Esophagus muscularis mucosa (tissue), 4 donors: ENCODE measurements around the gene GTF3C4. TPM values are rescaled to one million over a fixed set of nuclear protein-coding genes. Genes with fewer than 3 reads are reported as not detected.
A peak's percentile ranks its signal among the peaks of the same experiment; 100 is the strongest.

Source experiments
- DNase-seq: peaks from one replicate; pipeline ENCODE4 v3.0.0-alpha.2; 2017; ENCODE audit errors: extremely low spot score
- H3K27ac ChIP-seq, 4 donors: fragments of 200-600 bp; sonication (generic); replicated peaks in 1 of 4; 1 replicate in 3 of 4; 2 replicates in 1 of 4; pipeline ENCODE4 v1.5.1; 2016 to 2019; ENCODE audit warnings: mild to moderate bottlenecking in 1 of 4
- H3K27me3 ChIP-seq, 4 donors: fragments of 200-600 bp; sonication (generic); one replicate each; pipeline versions ENCODE4 v1.5.1 to v1.6.0; 2016 to 2019
- H3K36me3 ChIP-seq, 4 donors: fragments of 200-600 bp; sonication (generic); one replicate each; pipeline ENCODE4 v1.5.1; 2016 to 2019
- H3K4me1 ChIP-seq, 4 donors: fragments of 200-600 bp; sonication (generic); one replicate each; pipeline ENCODE4 v1.5.1; 2016 to 2019
- H3K4me3 ChIP-seq, 4 donors: fragments of 200-600 bp; sonication (generic); 1 replicate in 2 of 4; 2 replicates in 2 of 4; pipeline ENCODE4 v1.5.1; 2016 to 2019; ENCODE audit warnings: mild to moderate bottlenecking in 4 of 4, moderate library complexity in 1 of 4
- H3K9me3 ChIP-seq, 4 donors: fragments of 200-600 bp; sonication (generic); 1 replicate in 3 of 4; 2 replicates in 1 of 4; pipeline ENCODE4 v1.5.1; 2016 to 2019
- EP300 ChIP-seq: sonication (generic); formaldehyde crosslinking; IDR thresholded peaks from one replicate; pipeline ENCODE4 v1.6.1; 2017; ENCODE audit warnings: antibody characterized with exemption
- POLR2A ChIP-seq: fragments of 450-650 bp; IDR thresholded peaks from one replicate; pipeline ENCODE4 v1.6.1; 2017; ENCODE audit warnings: antibody characterized with exemption, moderate library complexity, mild to moderate bottlenecking, low read depth
- POLR2AphosphoS5 ChIP-seq, 2 donors: sonication (generic); formaldehyde crosslinking; IDR thresholded peaks; one replicate each; pipeline ENCODE4 v1.6.1; 2017; ENCODE audit warnings: antibody characterized with exemption in 2 of 2
- WGBS: methylation state at CpG from one replicate; pipeline ENCODE4 v1.1.5; 2018; 5-methylcytosine and 5-hydroxymethylcytosine counted together
- intact Hi-C: fragments of 100-400 bp; cut with DNase I; formaldehyde crosslinking; loops from one replicate; pipeline ENCODE4 v1.15.1; 2023
- total RNA-seq, 4 donors: library from RNA; depleted of rRNA; stranded (reverse); fragments of >200 nt; gene quantifications; one replicate each; pipeline versions ENCODE4 v1.1.0 to v1.2.1, GENCODE V29; 2016
- TF ChIP-seq, protein P1 (sequence below), 3 experiments: fragments of 200-600 bp in 2 of 3; fragments of 450-650 bp in 1 of 3; sonication (generic) in 2 of 3; IDR thresholded peaks; one replicate each; pipeline ENCODE4 v1.5.1; 2017 to 2019; ENCODE audit warnings: antibody characterized with exemption in 3 of 3, mild to moderate bottlenecking in 2 of 3, moderate library complexity in 1 of 3

The GTF3C4 gene
- total RNA-seq, 4 donors from 2014 or later = 10.4 to 15.3 (median 12.3) TPM

DNA sequence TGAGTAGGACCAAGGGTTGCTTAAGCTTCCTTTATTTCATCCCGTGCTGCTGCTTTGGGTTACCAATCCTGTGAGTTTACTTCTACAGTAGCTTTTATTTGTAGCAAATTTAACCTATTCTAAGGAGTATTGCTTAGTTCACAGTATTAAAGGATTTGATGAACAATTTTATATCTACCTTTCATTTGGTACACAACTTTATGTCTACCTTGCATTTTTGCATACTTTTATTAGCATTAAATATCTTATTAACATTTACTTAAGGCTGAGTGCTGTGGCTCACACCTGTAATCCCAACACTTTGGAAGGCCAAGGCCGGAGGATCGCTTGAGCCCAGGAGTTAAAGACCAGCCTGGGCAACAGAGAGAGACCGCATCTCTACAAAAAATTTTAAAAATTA lies 4.2 kb downstream of the GTF3C4 start:
- Histone ChIP-seq H3K27ac (no peak overlapping the region), H3K36me3 (peaks cover 16 to 18% (median 17%) of the 10 kb centered on the region in 4 donors), H3K4me3 (no peak overlapping the region), H3K9me3 (no peaks in the 10 kb centered on the region), H3K4me1 (peaks cover 19 to 44% (median 34%) of the 10 kb centered on the region in 4 donors), H3K27me3 (no peaks in the 10 kb centered on the region)
- no peak for TF ChIP-seq POLR2A
- TF ChIP-seq, protein P1, sequence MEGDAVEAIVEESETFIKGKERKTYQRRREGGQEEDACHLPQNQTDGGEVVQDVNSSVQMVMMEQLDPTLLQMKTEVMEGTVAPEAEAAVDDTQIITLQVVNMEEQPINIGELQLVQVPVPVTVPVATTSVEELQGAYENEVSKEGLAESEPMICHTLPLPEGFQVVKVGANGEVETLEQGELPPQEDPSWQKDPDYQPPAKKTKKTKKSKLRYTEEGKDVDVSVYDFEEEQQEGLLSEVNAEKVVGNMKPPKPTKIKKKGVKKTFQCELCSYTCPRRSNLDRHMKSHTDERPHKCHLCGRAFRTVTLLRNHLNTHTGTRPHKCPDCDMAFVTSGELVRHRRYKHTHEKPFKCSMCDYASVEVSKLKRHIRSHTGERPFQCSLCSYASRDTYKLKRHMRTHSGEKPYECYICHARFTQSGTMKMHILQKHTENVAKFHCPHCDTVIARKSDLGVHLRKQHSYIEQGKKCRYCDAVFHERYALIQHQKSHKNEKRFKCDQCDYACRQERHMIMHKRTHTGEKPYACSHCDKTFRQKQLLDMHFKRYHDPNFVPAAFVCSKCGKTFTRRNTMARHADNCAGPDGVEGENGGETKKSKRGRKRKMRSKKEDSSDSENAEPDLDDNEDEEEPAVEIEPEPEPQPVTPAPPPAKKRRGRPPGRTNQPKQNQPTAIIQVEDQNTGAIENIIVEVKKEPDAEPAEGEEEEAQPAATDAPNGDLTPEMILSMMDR (IDR thresholded peaks at IDR 0.05) = no peak
- no peak for TF ChIP-seq EP300
- no peak for TF ChIP-seq POLR2AphosphoS5 (IDR thresholded peaks at IDR 0.05)
- intact Hi-C loops = loop anchor here (5.0 to 10.0 kb wide), 2 partner anchors 90 to 203 kb away; partner anchors contain the start of genes AK8 and SPACA9
- DNase-seq = no peak
- 85% methylated on average over 4 of the region's 4 CpGs for WGBS

DNA sequence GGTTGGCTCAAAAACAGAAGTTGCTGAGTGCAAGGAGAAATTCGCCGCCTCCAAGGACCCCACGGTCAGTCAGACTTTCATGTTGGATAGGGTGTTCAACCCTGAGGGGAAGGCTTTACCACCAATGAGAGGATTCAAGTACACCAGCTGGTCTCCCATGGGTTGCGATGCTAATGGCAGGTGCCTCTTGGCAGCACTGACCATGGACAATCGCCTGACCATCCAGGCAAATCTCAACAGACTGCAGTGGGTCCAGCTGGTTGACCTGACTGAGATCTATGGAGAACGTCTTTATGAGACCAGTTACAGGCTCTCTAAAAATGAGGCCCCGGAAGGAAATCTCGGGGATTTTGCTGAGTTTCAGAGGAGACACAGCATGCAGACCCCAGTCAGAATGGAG lies 7.7 kb downstream of the GTF3C4 start:
- Histone ChIP-seq H3K9me3 (no peaks in the 10 kb centered on the region), H3K4me3 (no peak overlapping the region), H3K27ac (no peak overlapping the region), H3K27me3 (no peaks in the 10 kb centered on the region), H3K36me3 (peaks cover 24 to 36% (median 30%) of the 10 kb centered on the region in 4 donors), H3K4me1 (peaks cover 4 to 21% (median 12%) of the 10 kb centered on the region in 4 donors)
- 96% methylated on average over 8 of the region's 8 CpGs for WGBS
- no peak for TF ChIP-seq EP300
- TF ChIP-seq, protein P1 (IDR thresholded peaks at IDR 0.05) = no peak
- no peak for TF ChIP-seq POLR2AphosphoS5 (IDR thresholded peaks at IDR 0.05)
- no peak for TF ChIP-seq POLR2A
- intact Hi-C loops = loop anchor here (10.0 kb wide), 1 partner anchor 87 kb away; no protein-coding TSS in a partner anchor
- peak; percentile 45 for DNase-seq

DNA sequence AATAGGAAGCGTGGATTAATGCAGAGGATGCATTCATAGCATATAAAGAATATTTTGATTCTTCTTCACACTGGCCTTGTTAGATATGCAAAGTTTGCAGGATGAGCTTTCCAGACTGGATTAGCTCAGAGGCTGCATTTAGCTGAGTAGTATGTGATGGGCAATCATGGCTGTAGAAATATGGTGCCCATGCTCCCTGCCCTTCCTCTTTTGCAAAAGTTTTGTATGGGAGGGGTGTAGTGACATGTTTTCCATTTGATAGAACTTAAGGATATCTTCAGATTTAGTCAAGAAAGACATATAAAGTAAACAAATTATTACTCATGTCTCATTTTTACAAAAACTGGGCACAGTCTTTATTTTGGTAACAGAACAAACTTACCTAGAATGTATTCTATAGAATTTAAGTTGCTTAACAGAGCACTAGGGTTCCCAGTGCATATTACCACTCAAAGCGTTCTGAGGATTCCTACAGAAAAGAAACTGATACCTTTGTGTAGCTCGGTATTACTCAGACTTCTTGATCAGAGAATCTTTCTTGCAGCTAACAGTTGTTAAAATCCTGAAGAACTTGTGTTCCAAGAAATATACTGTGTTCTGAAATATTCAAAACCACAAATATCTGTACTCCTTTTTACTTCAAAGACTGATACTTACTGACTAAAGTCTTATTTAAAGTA lies 9.8 kb downstream of the GTF3C4 start:
- no peak overlapping the region for H3K27ac ChIP-seq
- H3K36me3 ChIP-seq = peaks cover 37 to 54% (median 49%) of the 10 kb centered on the region in 4 donors
- TF ChIP-seq POLR2A = no peak
- TF ChIP-seq, protein P1 (IDR thresholded peaks at IDR 0.05) = no peak
- TF ChIP-seq POLR2AphosphoS5 (IDR thresholded peaks at IDR 0.05) = no peak
- no peak for TF ChIP-seq EP300
- no peaks in the 10 kb centered on the region for H3K9me3 ChIP-seq
- no peak for DNase-seq
- intact Hi-C loops = loop anchor here (10.0 kb wide), 1 partner anchor 85 kb away; no protein-coding TSS in a partner anchor
- H3K4me3 ChIP-seq = no peak overlapping the region
- 61% methylated on average over 3 of the region's 3 CpGs for WGBS
- peaks cover 0 to 4% (median 2%) of the 10 kb centered on the region in 4 donors for H3K4me1 ChIP-seq
- no peaks in the 10 kb centered on the region for H3K27me3 ChIP-seq

DNA sequence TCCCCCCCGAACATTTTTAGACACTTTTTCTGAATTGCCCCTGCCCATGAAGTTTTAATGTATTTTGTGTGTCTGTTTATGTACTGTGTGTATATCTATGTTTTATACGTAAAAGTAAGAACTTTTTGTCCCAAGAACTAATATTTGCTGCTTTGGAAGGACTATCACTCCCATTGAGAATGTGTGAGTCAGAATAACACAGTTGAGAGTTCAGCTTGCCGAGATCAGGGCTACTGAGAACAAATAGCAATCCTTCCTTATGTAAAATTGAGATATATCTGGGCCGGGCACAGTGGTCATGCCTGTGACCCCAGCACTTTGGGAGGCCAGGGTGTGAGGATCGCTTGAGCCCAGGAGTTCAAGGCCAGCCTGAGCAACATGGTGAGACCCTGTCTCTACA lies 11.3 kb downstream of the GTF3C4 start:
- intact Hi-C loops = no loop called here
- TF ChIP-seq, protein P1 (IDR thresholded peaks at IDR 0.05) = no peak
- TF ChIP-seq POLR2AphosphoS5 (IDR thresholded peaks at IDR 0.05) = no peak
- TF ChIP-seq EP300 = no peak
- no peak for TF ChIP-seq POLR2A
- peak; percentile 64 for DNase-seq
- Histone ChIP-seq H3K4me3 (no peak overlapping the region), H3K9me3 (no peaks in the 10 kb centered on the region), H3K27me3 (no peaks in the 10 kb centered on the region), H3K4me1 (no peaks in the 10 kb centered on the region), H3K36me3 (peaks cover 38 to 67% (median 62%) of the 10 kb centered on the region in 4 donors), H3K27ac (no peak overlapping the region)
- WGBS = 76% methylated on average over 5 of the region's 5 CpGs
